Right kidney (tissue), 1 donor: ENCODE measurements around the gene UNK.
"Not testable (repeated sequence)": the region's sequence is repeated elsewhere in the genome, so short reads cannot be mapped to it uniquely, and the experiment has no call there.

Experiments
- DNase-seq: peaks from one replicate; pipeline ENCODE4 v3.0.0-alpha.2; 2016

Gene UNK

DNA sequence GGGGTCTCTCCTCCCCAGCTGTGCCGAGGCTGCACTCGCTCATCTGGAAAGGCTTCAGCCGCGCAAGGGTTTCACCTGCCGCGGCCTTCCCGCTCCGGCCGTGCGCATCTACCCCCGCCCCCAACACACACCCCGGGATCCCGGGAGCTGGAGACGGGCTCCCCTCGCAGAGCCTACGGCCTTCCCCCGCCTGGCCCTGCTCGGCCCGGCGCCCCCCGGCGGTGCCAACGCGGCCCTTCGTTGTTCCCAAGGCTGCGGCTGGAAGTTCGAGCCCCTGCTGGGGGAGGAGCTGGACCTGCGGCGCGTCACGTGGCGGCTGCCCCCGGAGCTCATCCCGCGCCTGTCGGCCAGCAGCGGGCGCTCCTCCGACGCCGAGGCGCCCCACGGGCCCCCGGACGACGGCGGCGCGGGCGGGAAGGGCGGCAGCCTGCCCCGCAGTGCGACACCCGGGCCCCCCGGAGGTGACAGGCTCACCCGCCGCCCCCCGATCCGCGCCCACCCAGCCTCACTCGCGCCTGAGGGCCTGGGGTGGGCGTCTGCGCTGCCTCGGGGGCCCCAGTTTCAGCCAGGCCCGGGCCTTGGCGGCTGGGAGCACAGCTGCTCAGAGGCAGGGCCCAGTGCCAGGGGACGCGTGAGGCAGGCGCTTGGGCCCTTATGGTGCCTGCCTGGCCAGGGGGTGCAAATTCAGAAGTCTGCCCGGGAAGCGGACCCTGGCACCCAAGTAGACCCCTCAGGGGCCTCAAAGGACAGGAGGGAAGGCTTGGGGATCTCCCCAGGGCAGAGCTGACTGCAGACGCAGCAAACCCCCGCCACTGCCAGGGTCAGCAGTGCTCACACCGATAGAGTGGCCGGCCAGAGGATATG lies 30.9 kb upstream of the UNK start:
- DNase-seq: peak; percentile 70

DNA sequence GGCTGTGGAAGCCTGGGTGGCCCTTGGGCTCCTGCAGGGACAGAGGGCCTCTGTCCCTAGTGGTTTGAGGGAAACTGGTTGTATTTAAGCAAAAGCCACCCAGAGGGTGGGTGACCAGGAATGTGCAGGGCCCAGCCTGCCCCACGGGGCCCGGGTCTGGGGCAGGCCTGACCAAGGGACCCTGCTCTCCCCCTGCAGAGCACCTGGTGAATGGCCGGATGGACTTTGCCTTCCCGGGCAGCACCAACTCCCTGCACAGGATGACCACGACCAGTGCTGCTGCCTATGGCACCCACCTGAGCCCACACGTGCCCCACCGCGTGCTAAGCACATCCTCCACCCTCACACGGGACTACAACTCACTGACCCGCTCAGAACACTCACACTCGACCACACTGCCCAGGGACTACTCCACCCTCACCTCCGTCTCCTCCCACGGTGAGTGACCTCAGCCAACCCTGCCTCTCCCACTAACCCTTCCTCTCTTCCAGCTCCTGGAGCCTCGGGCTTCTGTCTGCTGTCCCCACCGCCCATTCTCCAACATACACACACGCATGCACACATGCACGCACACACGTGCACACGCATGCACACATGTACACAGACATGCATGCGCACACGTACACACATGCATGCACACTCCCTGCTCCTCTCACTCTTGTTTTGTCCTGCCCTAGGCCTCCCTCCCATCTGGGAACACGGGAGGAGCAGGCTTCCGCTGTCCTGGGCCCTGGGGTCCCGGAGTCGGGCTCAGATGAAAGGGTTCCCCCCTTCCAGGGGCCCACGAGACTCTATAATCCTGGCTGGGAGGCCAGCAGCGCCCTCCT lies 30.0 kb upstream of the UNK start:
- no peak for DNase-seq

GRCh38 chr17:75755205-75755901 lies 29.3 kb upstream of the UNK start:
- no peak for DNase-seq

DNA sequence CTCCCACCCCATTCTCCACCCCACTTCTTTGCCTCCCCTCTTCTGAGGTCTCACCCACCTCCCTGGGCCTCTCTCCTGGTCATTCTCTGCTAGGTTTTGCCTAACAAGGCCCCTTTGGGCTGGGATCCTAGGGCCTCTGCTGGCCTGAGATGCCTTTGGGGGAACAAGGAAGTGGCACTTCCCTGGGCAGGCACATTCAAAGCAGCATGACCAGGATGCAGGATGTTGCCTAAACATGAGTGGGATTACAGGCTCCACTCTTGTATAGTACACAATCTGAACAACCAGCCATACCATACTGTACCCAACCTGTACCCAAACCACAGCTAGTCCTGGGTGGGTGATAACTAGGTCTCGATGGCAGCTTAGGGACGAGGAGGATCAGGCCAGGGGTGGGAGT lies 28.6 kb upstream of the UNK start:
- DNase-seq: no peak

DNA sequence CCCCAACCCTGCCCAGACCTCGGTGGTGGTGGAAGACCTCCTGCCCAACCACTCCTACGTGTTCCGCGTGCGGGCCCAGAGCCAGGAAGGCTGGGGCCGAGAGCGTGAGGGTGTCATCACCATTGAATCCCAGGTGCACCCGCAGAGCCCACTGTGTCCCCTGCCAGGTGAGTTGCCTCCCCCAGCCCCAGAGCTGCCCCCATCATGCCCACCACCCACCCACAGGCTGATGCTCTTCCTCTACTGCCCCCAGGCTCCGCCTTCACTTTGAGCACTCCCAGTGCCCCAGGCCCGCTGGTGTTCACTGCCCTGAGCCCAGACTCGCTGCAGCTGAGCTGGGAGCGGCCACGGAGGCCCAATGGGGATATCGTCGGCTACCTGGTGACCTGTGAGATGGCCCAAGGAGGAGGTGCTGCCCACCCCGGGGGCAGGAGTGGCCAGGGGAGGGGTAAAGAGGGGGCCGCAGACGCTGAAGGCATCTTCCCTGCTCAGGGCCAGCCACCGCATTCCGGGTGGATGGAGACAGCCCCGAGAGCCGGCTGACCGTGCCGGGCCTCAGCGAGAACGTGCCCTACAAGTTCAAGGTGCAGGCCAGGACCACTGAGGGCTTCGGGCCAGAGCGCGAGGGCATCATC lies 28.0 kb upstream of the UNK start:
- DNase-seq: no peak

DNA sequence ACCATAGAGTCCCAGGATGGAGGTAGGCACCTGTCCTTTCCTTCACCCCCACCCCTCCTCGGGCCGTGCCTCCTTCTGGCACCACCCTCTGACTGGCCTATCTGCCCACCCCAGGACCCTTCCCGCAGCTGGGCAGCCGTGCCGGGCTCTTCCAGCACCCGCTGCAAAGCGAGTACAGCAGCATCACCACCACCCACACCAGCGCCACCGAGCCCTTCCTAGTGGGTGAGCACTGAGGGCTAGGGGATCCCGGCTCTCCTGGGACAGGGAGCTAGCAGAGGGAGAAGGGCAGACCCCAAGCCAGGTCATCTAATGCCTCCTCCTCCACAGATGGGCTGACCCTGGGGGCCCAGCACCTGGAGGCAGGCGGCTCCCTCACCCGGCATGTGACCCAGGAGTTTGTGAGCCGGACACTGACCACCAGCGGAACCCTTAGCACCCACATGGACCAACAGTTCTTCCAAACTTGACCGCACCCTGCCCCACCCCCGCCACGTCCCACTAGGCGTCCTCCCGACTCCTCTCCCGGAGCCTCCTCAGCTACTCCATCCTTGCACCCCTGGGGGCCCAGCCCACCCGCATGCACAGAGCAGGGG lies 27.4 kb upstream of the UNK start:
- DNase-seq: no peak

DNA sequence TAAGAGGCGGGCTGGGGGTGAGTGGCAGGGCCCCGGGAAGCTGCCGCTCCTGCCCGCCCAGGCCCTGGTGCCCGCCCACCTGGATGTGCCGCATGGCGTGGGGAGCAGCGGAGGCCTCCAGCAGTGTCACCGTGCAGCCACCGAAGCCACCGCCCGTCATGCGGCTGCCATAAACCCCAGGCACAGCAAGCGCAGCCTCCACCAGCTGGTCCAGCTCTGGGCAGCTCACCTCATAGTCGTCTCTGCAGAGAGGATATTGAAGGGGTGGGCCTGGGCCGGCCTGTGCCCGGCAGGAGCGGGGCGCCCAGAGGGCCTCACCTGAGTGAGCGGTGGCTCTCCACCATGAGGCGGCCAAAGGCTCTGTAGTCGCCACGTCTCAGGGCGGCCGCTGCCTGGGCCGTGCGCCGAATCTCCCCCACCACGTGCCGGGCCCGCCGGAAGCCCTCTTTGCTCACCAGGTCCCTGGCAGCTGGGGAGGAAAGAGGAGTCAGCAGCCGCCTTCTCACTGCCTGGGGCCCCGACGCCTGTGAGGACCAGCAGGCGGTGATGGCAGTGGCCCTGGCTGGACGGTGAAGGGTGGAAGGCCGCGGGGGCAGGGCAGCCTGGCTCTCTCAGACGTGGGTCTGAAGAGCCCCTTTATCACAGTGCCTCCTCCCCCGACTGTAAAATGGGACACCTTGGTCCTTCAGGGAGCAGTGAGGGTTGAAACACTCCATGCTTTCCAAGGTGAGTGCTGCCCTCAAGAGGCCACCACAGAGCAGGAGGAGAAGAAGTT lies 26.3 kb upstream of the UNK start:
- no peak for DNase-seq

- DNase-seq: no peak
Observed at GRCh38 chr17:75759457-75759856, 25.1 kb upstream of the UNK start.

DNA sequence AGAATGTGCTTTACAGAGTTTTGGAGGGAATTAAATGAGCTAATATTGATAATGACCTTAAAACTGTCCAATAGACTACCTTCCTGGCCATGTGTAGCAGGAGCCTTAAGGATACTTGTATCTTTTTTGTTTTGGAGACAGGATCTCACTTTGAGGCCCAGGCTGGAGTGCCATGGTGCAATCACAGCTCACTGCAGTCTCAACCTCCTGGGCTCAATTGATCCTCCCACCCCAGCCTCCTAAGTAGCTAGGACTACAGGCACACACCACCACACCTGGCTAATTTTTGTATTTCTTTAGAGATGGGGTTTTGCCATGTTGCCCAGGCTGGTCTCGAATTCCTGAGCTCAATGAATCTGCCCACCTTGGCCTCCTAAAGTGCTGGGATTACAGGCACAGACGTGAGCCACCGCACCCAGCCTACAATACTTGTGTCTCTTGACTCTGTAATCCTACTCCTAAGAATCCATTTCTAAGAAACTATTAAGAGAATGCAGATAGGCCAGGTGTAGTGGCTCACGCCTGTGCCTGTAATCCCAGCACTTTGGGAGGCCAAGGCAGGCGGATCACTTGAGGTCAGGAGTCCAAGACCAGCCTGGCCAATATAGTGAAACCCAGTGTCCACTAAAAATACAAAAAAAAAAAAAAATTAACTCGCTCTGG lies 24.5 kb upstream of the UNK start:
- not testable (repeated sequence) for DNase-seq

DNA sequence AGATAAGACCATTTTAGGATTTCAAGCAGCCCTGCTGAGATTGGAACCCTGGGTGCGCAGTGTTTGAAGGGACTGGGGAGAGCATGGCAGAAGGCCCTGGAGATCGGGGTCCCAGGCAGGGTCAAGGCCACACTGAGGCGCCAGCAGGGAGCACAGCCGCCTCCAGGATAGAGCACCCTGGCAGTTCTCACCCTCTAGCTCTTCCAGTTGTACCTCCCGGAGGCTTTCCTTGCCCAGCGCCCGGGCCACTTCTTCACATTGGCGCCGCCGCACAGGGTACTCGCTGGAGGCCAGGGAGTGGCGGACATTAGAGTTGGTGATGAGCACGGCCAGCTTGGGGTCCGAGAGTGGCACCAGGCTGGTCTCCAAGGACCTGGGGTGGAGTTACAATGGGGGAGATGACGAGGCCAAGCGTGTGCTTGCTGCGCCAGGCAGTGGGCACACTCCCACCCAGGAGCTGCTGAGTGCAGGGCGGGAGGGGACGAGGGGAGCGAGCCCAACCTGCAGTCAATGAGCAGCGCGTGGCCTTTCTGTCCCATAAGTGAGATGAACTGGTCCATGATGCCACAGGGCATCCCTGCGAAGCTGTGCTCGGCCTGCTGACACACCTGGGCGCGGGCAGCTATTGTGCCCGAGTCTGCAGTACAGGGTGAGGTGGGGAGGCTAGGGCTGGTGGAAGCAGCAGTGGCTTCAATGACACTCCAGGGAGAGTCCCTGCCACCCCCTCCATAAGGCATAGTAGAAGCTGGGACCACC lies 21.9 kb upstream of the UNK start:
- DNase-seq: no peak

- DNase-seq: no peak
Observed at GRCh38 chr17:75763269-75763607, 21.4 kb upstream of the UNK start.

- no peak for DNase-seq
Observed at GRCh38 chr17:75763613-75764416, 20.8 kb upstream of the UNK start.

DNA sequence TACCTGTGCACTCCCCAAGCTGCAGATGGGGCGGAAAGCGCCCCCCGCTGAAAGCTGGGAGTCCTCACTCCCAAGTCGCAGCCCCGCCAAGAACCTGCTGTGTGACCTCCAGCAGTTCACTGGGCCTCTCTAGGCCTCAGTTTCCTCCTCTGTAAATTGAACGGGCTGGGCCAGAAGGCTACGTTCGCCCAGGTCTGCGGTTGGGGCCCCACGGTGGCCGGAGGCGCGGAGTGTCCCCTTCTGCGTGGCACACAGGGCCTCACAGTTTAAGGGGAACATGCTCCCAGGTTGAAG lies 20.2 kb upstream of the UNK start:
- no peak for DNase-seq

GRCh38 chr17:75764711-75765421 lies 19.7 kb upstream of the UNK start, which contains the start of gene GALK1:
GALK1 (minus strand) TSS chr17:75765192; CDS start chr17:75765136, 56 bp downstream.
- DNase-seq: peak; percentile 82

DNA sequence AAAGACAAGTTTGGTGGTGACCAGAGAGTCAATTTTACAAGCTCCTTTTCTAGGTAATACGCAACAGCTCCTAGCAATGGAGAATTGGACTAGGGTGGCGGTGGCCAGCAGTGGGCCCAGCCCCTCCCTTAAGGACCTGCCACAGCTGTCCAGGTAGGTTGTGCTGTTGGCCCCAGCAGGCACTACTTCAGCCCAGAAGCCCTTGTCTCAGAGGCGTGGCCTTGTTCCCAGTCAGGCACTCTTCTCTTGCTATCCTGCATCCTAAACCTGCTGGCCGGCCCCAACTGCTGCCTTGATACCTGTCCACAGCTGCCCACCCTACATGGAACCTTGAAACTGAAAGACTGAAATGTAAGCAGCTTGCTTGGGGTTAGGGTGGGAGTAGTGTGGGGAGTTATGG lies 18.6 kb upstream of the UNK start:
- no peak for DNase-seq

GRCh38 chr17:75767881-75768280 lies 16.7 kb upstream of the UNK start:
- DNase-seq: no peak

GRCh38 chr17:75769536-75769935 lies 15.1 kb upstream of the UNK start:
- no peak for DNase-seq
